CD14-positive monocyte (primary cell): ENCODE data around the gene NEDD4L. TPM values are rescaled to one million over a fixed set of nuclear protein-coding genes. Genes with fewer than 3 reads are reported as not detected.

Experiments used
- DNase-seq, 3 donors: peaks; one replicate each; pipeline ENCODE4 v3.0.0-alpha.2; 2011 to 2022
- H2AFZ ChIP-seq: 2 replicates; pipeline ENCODE4 v1.6.0; 2012; ENCODE audit warnings: mild to moderate bottlenecking, low read depth, low read length, inconsistent platforms; ENCODE audit not compliant: insufficient read depth, poor library complexity, severe bottlenecking
- H3K27ac ChIP-seq, 2 donors: 1 replicate in 1 of 2; 2 replicates in 1 of 2; pipeline ENCODE4 v1.5.1; 2012 to 2013; ENCODE audit warnings: low read length in 2 of 2, control low read depth in 1 of 2, inconsistent platforms in 1 of 2, low read depth in 1 of 2, mild to moderate bottlenecking in 1 of 2
- H3K27me3 ChIP-seq, 2 donors: one replicate each; pipeline versions ENCODE4 v1.6.0 to v1.6.1; 2011 to 2013; ENCODE audit warnings: low read length in 2 of 2; ENCODE audit not compliant: control insufficient read depth in 2 of 2, insufficient read depth in 2 of 2
- H3K36me3 ChIP-seq, 2 donors: replicated peaks in 1 of 2; 1 replicate in 1 of 2; 2 replicates in 1 of 2; pipeline versions ENCODE4 v1.5.1 to v1.6.1; 2012 to 2013; ENCODE audit warnings: low read length in 2 of 2, control low read depth in 1 of 2, inconsistent platforms in 1 of 2, mild to moderate bottlenecking in 1 of 2; ENCODE audit not compliant: insufficient read depth in 2 of 2, control insufficient read depth in 1 of 2
- H3K4me1 ChIP-seq, 2 donors: 1 replicate in 1 of 2; 2 replicates in 1 of 2; pipeline versions ENCODE4 v1.5.1 to v1.6.1; 2012 to 2013; ENCODE audit warnings: low read length in 2 of 2, control low read depth in 1 of 2, inconsistent platforms in 1 of 2, mild to moderate bottlenecking in 1 of 2, moderate library complexity in 1 of 2; ENCODE audit not compliant: insufficient read depth in 2 of 2, control insufficient read depth in 1 of 2
- H3K4me2 ChIP-seq: replicated peaks from 2 replicates; pipeline ENCODE3; 2012; ENCODE audit warnings: low read length, moderate library complexity, mild to moderate bottlenecking; ENCODE audit not compliant: poor library complexity, severe bottlenecking; ENCODE audit errors: extremely low read depth
- H3K4me3 ChIP-seq, 3 experiments: fragments of 200-600 bp in 1 of 3; sonication (generic) in 1 of 3; replicated peaks in 1 of 3; 1 replicate in 2 of 3; 2 replicates in 1 of 3; pipeline ENCODE4 v1.5.1; 2011 to 2013; ENCODE audit warnings: low read length in 3 of 3, mild to moderate bottlenecking in 3 of 3, control low read depth in 2 of 3, low read depth in 2 of 3, inconsistent platforms in 1 of 3, moderate library complexity in 1 of 3
- H3K79me2 ChIP-seq: 2 replicates; pipeline ENCODE4 v1.6.0; 2012; ENCODE audit warnings: mild to moderate bottlenecking, control low read depth, inconsistent platforms, low read length, moderate library complexity; ENCODE audit not compliant: insufficient read depth
- H3K9ac ChIP-seq: 2 replicates; pipeline ENCODE4 v1.6.0; 2017; ENCODE audit warnings: low read length, mild to moderate bottlenecking; ENCODE audit not compliant: insufficient read depth, poor library complexity, severe bottlenecking
- H3K9me3 ChIP-seq, 2 donors: replicated peaks in 1 of 2; 1 replicate in 1 of 2; 2 replicates in 1 of 2; pipeline versions ENCODE4 v1.5.1 to v1.6.1; 2012 to 2013; ENCODE audit warnings: low read length in 2 of 2, control low read depth in 1 of 2; ENCODE audit not compliant: control insufficient read depth in 1 of 2, insufficient read depth in 1 of 2
- H4K20me1 ChIP-seq: 2 replicates; pipeline ENCODE4 v1.6.0; 2012; ENCODE audit warnings: mild to moderate bottlenecking, low read length, control low read depth, moderate library complexity; ENCODE audit not compliant: insufficient read depth
- H3K27ac Mint-ChIP-seq, 7 donors: one replicate each; pipeline ENCODE4 v1.8.0; 2020; ENCODE audit warnings: mild to moderate bottlenecking in 7 of 7, mixed read lengths in 7 of 7, moderate library complexity in 6 of 7, inconsistent platforms in 2 of 7
- H3K27me3 Mint-ChIP-seq, 3 donors: one replicate each; pipeline ENCODE4 v1.8.0; 2021 to 2022; ENCODE audit warnings: low read depth in 3 of 3, mild to moderate bottlenecking in 3 of 3, mixed read lengths in 3 of 3, moderate library complexity in 3 of 3, inconsistent platforms in 1 of 3
- H3K36me3 Mint-ChIP-seq, 2 donors: one replicate each; pipeline ENCODE4 v1.8.0; 2020; ENCODE audit warnings: mixed read lengths in 2 of 2, inconsistent platforms in 1 of 2, mild to moderate bottlenecking in 1 of 2
- H3K4me1 Mint-ChIP-seq: one replicate; pipeline ENCODE4 v1.8.0; 2020; ENCODE audit warnings: mild to moderate bottlenecking, mixed read lengths
- H3K4me3 Mint-ChIP-seq, 2 donors: one replicate each; pipeline ENCODE4 v1.8.0; 2020; ENCODE audit warnings: mild to moderate bottlenecking in 2 of 2, mixed read lengths in 2 of 2, moderate library complexity in 1 of 2
- H3K9me3 Mint-ChIP-seq, 7 donors: one replicate each; pipeline ENCODE4 v1.8.0; 2020 to 2022; ENCODE audit warnings: mixed read lengths in 7 of 7, mild to moderate bottlenecking in 6 of 7, moderate library complexity in 6 of 7, inconsistent platforms in 2 of 7
- WGBS: methylation state at CpG from one replicate; pipeline ENCODE4 v1.1.5; 2013; ENCODE audit warnings: missing lambda C conversion rate; ENCODE audit not compliant: insufficient coverage; 5-methylcytosine and 5-hydroxymethylcytosine counted together
- intact Hi-C, 2 donors: fragments of 100-400 bp; cut with micrococcal nuclease; formaldehyde crosslinking; loops; one replicate each; pipeline versions ENCODE4 v1.15.0 to v1.15.1; 2023
- polyA plus RNA-seq, 3 donors: library from polyadenylated mRNA; depleted of rRNA in 1 of 3; unstranded in 2 of 3; stranded (reverse) in 1 of 3; fragments of 300-500 nt in 2 of 3; fragments of >200 nt in 1 of 3; fragmentation: Illumina TruSeq in 2 of 3; gene quantifications; 1 replicate in 2 of 3; 2 replicates in 1 of 3; pipeline ENCODE4 v1.2.3, GENCODE V29; 2012 to 2021
- TF ChIP-seq, protein P1 (sequence below): fragments of 200-600 bp; IDR thresholded peaks from one replicate; pipeline ENCODE4 v1.8.0; 2022; ENCODE audit warnings: antibody characterized with exemption, mild to moderate bottlenecking

NEDD4L gene
- polyA plus RNA-seq, 3 donors = 2.5 to 5.2 (median 4.5) TPM

DNA sequence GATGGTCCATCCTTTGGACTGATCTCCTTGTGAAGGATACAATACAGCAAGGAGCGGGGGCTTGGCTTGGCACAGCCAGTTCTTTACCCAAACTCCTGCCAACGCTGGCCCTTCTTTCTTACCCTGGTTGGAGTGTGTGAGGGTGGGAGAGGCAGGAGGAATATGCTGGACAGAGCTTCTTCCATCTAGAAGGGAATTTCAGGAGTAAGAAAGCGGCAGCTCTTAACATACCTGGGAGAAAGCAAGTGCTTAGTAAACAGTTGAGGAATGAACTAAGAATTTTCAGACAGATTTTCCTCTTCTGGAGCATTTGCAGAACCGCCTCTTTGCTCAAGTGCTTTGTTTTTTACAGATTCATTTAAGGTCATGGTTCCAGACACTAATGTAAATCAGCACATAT is 72.8 kb downstream of the NEDD4L start:
- Histone ChIP-seq H3K4me3 (no peak overlapping the region), H3K9me3 (no peaks in the 10 kb centered on the region), H3K27me3 (no peaks in the 10 kb centered on the region), H4K20me1 (no peaks in the 10 kb centered on the region), H3K27ac (no peak overlapping the region), H3K79me2 (no peaks in the 10 kb centered on the region), H3K4me1 (no peaks in the 10 kb centered on the region), H2AFZ (no peak overlapping the region), H3K4me2 (no peak overlapping the region), H3K36me3 (no peaks in the 10 kb centered on the region), H3K9ac (no peak overlapping the region)
- H3K27me3 Mint-ChIP-seq = peaks cover 4 to 9% (median 9%) of the 10 kb centered on the region in 3 donors
- TF ChIP-seq, protein P1, sequence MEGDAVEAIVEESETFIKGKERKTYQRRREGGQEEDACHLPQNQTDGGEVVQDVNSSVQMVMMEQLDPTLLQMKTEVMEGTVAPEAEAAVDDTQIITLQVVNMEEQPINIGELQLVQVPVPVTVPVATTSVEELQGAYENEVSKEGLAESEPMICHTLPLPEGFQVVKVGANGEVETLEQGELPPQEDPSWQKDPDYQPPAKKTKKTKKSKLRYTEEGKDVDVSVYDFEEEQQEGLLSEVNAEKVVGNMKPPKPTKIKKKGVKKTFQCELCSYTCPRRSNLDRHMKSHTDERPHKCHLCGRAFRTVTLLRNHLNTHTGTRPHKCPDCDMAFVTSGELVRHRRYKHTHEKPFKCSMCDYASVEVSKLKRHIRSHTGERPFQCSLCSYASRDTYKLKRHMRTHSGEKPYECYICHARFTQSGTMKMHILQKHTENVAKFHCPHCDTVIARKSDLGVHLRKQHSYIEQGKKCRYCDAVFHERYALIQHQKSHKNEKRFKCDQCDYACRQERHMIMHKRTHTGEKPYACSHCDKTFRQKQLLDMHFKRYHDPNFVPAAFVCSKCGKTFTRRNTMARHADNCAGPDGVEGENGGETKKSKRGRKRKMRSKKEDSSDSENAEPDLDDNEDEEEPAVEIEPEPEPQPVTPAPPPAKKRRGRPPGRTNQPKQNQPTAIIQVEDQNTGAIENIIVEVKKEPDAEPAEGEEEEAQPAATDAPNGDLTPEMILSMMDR = no peak
- no peak overlapping the region for H3K4me3 Mint-ChIP-seq
- no peak overlapping the region for H3K27ac Mint-ChIP-seq
- WGBS = 80% methylated on average over 1 of the region's 4 CpGs
- no peak for DNase-seq
- no peaks in the 10 kb centered on the region for H3K36me3 Mint-ChIP-seq
- H3K9me3 Mint-ChIP-seq = no peaks in the 10 kb centered on the region
- intact Hi-C loops = no loop called here
- peaks cover 3% of the 10 kb centered on the region for H3K4me1 Mint-ChIP-seq

DNA sequence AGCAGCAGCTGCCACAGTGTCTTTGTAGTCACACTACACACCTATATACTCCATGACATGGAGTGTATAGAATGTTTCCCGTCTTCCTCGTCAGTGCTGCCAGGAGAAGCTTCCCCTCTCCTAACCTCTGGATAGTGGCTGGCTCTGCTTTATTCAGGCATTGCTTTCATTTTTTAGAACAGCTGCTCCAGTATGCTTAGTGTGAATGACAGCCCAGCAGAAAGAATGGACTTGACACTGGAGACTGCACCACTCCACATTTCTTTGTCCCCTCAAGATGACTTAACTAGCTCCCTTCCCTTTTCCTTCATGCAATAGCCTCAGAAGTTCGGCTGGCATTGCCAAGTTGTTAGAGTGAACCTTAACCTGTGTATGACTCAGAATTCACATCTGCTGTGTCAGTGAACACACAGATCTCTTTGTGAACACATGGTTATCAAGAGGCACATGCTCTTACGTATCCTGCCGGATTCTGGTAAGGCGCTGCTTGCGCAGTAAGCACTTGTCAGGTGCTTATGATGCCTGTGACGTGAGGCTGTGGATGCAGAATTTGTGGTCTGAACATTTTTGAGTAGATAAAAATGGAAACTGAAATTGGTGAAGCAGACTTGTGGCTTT is 73.9 kb downstream of the NEDD4L start:
- no peaks in the 10 kb centered on the region for H3K79me2 ChIP-seq
- Mint-ChIP-seq H3K27ac (peak overlapping the region in 2 of 7 donors; percentile 10 to 60), H3K4me3 (no peak overlapping the region), H3K4me1 (peaks cover 3% of the 10 kb centered on the region), H3K36me3 (no peaks in the 10 kb centered on the region), H3K9me3 (no peaks in the 10 kb centered on the region), H3K27me3 (peaks cover 4 to 9% (median 9%) of the 10 kb centered on the region in 3 donors)
- H3K27me3 ChIP-seq = no peaks in the 10 kb centered on the region
- peak; percentile 15 to 61 (median 60) for DNase-seq
- intact Hi-C loops = no loop called here
- no peaks in the 10 kb centered on the region for H3K4me1 ChIP-seq
- TF ChIP-seq, protein P1 = no peak
- no peak overlapping the region for H3K27ac ChIP-seq
- H3K9ac ChIP-seq = no peak overlapping the region
- no peaks in the 10 kb centered on the region for H3K9me3 ChIP-seq
- no peak overlapping the region for H3K4me2 ChIP-seq
- H3K4me3 ChIP-seq = no peak overlapping the region
- WGBS = 27% methylated on average over 1 of the region's 8 CpGs
- H3K36me3 ChIP-seq = no peaks in the 10 kb centered on the region
- no peak overlapping the region for H2AFZ ChIP-seq
- no peaks in the 10 kb centered on the region for H4K20me1 ChIP-seq
